GM23338 (cell line): Measurements from ENCODE around the gene FBLN5.

Experiments used
- CREB1 ChIP-seq: fragments of 250-450 bp; sonication (Bioruptor Pico); IDR thresholded peaks from 2 replicates; pipeline ENCODE4 v1.5.0; 2020; ENCODE audit warnings: low read depth, mild to moderate bottlenecking, moderate library complexity
- CTCF ChIP-seq, 2 experiments: fragments of 200-600 bp in 1 of 2; sonication (generic) in 1 of 2; conservative IDR thresholded peaks; 2 replicates each; pipeline versions ENCODE4 v1.5.1 to v1.6.1; 2016 to 2017; ENCODE audit warnings: antibody characterized with exemption in 2 of 2, low read depth in 2 of 2, mild to moderate bottlenecking in 2 of 2, moderate library complexity in 1 of 2
- EZH2 ChIP-seq: fragments of 200-600 bp; sonication (generic); IDR thresholded peaks from one replicate; pipeline ENCODE4 v1.8.0; 2017; ENCODE audit warnings: antibody characterized with exemption, mild to moderate bottlenecking, low read depth; ENCODE audit not compliant: unreplicated experiment
- EZH2phosphoT487 ChIP-seq: fragments of 200-600 bp; sonication (generic); IDR thresholded peaks from one replicate; pipeline ENCODE4 v1.8.1; 2018; ENCODE audit warnings: antibody characterized with exemption; ENCODE audit not compliant: unreplicated experiment
- JUNB ChIP-seq: IDR thresholded peaks from one replicate; pipeline ENCODE4 v1.6.1; 2016; ENCODE audit warnings: antibody characterized with exemption; ENCODE audit not compliant: unreplicated experiment
- NANOG ChIP-seq: IDR thresholded peaks from 2 replicates; pipeline ENCODE4 v1.6.1; 2016; ENCODE audit warnings: antibody characterized with exemption, borderline replicate concordance
- POLR2AphosphoS5 ChIP-seq: IDR thresholded peaks from 2 replicates; pipeline ENCODE4 v1.6.1; 2016; ENCODE audit warnings: antibody characterized with exemption, low read depth
- REST ChIP-seq: IDR thresholded peaks from one replicate; pipeline ENCODE4 v1.6.1; 2018; ENCODE audit warnings: antibody characterized with exemption; ENCODE audit not compliant: unreplicated experiment
- STAT1 ChIP-seq: IDR thresholded peaks from one replicate; pipeline ENCODE4 v1.6.1; 2016; ENCODE audit warnings: antibody characterized with exemption; ENCODE audit not compliant: unreplicated experiment
- ZNF114 ChIP-seq: fragments of 250-450 bp; sonication (Bioruptor Pico); IDR thresholded peaks from 2 replicates; pipeline ENCODE4 v1.5.0; 2020; ENCODE audit warnings: mild to moderate bottlenecking, moderate library complexity
- ZNF462 ChIP-seq: fragments of 250-450 bp; sonication (Bioruptor Pico); IDR thresholded peaks from 2 replicates; pipeline ENCODE4 v1.5.0; 2020; ENCODE audit warnings: mild to moderate bottlenecking, moderate library complexity
- TF ChIP-seq, protein P1 (sequence below): IDR thresholded peaks from 2 replicates; pipeline ENCODE4 v1.6.1; 2016; ENCODE audit warnings: antibody characterized with exemption

- TF ChIP-seq REST, result no peak
- no peak for TF ChIP-seq CTCF (conservative IDR thresholded peaks at IDR 0.05; ENCODE audit: low read depth in 2 of 2)
- no peak for TF ChIP-seq EZH2phosphoT487
- TF ChIP-seq EZH2, result no peak
- no peak for TF ChIP-seq ZNF114 (CRISPR knock-in tag)
- TF ChIP-seq JUNB, result no peak
- TF ChIP-seq POLR2AphosphoS5, result no peak
- no peak for TF ChIP-seq STAT1
- TF ChIP-seq NANOG, result no peak
- TF ChIP-seq, protein P1, sequence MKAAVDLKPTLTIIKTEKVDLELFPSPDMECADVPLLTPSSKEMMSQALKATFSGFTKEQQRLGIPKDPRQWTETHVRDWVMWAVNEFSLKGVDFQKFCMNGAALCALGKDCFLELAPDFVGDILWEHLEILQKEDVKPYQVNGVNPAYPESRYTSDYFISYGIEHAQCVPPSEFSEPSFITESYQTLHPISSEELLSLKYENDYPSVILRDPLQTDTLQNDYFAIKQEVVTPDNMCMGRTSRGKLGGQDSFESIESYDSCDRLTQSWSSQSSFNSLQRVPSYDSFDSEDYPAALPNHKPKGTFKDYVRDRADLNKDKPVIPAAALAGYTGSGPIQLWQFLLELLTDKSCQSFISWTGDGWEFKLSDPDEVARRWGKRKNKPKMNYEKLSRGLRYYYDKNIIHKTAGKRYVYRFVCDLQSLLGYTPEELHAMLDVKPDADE, result no peak
- no peak for TF ChIP-seq CREB1 (CRISPR knock-in tag)
- TF ChIP-seq ZNF462 (CRISPR knock-in tag), result no peak
Measured at GRCh38 chr14:91891721-91892220, 55.7 kb downstream of the FBLN5 start.
